OCI-M2 (cell line): Measurements from ENCODE around the gene OLFM4.

Experiments used
- DNase-seq: peaks from one replicate; lab custom pipeline; 2025; ENCODE audit not compliant: unreplicated experiment; lab: John Stamatoyannopoulos, UW

The OLFM4 gene

DNA sequence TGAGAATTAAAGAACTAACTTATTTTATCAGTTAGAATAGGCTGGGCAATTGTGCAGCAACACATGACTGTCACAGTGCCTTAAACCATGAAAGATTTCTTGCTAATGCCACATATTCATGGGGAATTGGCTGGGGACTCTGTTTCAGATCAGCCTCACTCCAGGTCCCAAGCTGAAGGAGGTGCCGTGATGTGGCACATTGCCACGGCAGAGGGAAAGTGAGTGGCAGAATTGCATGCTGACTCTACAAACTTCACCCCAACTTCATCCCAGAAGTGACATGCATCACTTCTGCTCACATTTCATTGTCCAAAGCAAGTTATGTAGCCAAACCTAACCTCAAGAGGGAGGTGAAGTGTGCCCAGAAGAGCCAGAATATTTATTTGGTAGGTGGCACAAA lies 37.8 kb downstream of the OLFM4 start:
- DNase-seq = no peak

GRCh38 chr13:53068585-53069520 lies 40.2 kb downstream of the OLFM4 start:
- no peak for DNase-seq

DNA sequence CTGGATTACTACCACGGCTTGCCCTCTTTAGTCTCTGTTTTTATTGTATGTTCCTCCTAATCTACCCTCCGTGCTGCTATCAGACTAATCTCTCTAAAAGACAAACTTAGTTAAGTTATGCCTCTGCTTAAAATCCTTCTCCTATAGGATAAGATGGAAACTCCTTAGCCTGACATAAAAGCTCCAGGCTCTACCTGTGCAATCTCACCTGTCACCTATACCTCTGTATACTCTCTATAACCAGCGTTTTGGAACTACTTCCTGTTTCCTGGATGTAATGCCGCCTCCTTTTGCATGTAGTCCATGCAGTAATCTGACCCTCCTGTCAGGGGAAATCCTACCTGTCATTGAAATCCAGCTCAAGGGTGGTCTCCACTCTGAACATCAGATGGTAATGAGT lies 41.2 kb downstream of the OLFM4 start:
- DNase-seq = no peak

DNA sequence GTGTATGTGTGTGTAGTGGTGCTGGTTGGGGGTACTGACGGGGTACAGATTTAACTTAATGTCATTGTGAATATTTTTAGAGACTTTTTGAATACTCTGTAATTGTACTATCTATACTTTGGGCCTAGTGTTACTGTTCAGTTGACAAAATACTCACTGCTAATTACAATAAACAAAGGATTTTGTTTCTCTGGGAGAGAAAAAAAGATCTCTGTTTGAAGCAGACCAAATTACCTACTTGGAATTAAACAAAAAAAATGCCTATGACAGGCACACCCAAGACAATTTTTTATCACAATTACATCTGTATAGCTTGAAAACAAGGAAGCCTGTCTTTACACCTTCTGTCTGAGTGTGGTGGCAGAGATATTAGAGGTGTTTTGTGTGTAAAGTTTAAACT lies 45.1 kb downstream of the OLFM4 start:
- DNase-seq = no peak

DNA sequence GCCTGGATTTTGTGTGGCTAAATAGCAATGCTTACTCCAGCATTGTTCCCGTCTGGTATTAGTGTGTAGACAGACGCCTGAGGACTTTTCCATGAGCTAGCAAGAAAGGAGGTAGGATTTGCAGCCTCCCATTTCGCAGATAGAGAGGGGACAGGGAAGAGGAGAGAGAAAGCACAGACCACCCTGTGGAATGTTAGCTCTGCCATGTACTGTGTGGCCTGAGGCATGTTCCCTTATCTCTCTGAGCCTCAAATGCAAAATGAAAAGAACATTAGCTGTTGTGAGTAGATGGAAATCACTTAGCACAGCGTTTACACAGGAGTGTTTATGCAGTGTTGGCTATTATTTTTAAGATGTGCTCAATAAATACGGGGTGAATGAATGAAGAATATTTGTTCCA lies 45.5 kb downstream of the OLFM4 start:
- no peak for DNase-seq

GRCh38 chr13:53075356-53076041 lies 46.9 kb downstream of the OLFM4 start:
- DNase-seq = no peak

DNA sequence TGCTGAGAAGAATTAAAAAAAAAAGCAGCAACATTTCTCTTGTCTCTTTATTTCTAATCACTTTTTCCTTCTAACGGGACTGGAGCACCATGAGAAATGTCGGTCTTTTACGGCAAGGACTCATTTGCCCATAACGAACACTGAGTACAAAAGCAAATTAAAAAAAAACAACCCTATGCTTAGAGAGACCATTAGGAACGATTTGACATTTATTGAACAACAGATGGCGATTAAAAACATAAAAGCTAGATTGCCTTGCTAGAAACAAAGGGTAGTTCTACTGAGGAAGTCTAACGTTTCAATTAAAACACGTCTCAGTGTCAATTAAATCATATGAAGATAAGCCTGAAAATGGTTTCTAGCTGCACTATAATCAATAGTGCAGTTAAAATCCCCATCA lies 51.1 kb downstream of the OLFM4 start:
- DNase-seq = no peak

- no peak for DNase-seq
Measured at GRCh38 chr13:53088871-53089270, 60.3 kb downstream of the OLFM4 start.

- DNase-seq = no peak
Measured at GRCh38 chr13:53089951-53090350, 61.3 kb downstream of the OLFM4 start.

- no peak for DNase-seq
Measured at GRCh38 chr13:53090461-53090860, 61.8 kb downstream of the OLFM4 start.

- DNase-seq = no peak
Measured at GRCh38 chr13:53092931-53093330, 64.3 kb downstream of the OLFM4 start.

DNA sequence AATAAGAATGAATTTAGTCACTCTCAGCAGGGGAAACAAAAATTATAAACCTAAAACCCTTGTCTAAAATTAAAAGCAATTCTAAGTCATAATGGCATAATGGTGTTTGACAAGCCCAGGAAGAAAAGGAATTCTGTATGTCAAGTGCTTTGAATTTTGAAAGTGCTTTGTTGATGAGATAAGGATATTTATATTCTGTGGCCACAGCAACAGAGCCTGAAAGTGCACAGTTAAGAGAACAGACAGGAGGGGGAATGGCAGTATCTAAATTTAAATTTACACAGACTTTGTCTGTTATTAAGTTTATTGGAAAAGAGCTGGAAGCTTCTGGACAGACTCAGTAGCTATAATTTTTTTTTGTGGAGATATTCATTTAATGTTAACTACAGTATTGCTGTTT lies 69.8 kb downstream of the OLFM4 start:
- DNase-seq = no peak

- no peak for DNase-seq
Measured at GRCh38 chr13:53100394-53101063, 71.9 kb downstream of the OLFM4 start.
